Colonic mucosa (tissue), 4 donors: ENCODE data around the gene STARD5. TPM values are rescaled to one million over a fixed set of nuclear protein-coding genes. Genes with fewer than 3 reads are reported as not detected.

ENCODE experiments used
- DNase-seq: peaks from one replicate; pipeline ENCODE4 v3.0.0-alpha.2; 2020
- H3K27ac ChIP-seq: fragments of 200-600 bp; one replicate; pipeline ENCODE4 v1.8.0; 2021
- H3K27me3 ChIP-seq: fragments of 200-600 bp; one replicate; pipeline ENCODE4 v1.8.0; 2021
- H3K36me3 ChIP-seq: fragments of 200-600 bp; one replicate; pipeline ENCODE4 v1.8.0; 2021
- H3K4me1 ChIP-seq: fragments of 200-600 bp; one replicate; pipeline ENCODE4 v1.8.0; 2021; ENCODE audit warnings: mild to moderate bottlenecking
- H3K4me3 ChIP-seq: fragments of 200-600 bp; one replicate; pipeline ENCODE4 v1.8.0; 2021
- H3K9ac ChIP-seq, 2 donors: one replicate each; pipeline ENCODE4 v1.7.0; 2013; ENCODE audit warnings: control low read depth in 2 of 2, low read depth in 2 of 2, low read length in 2 of 2
- H3K9me3 ChIP-seq: fragments of 200-600 bp; one replicate; pipeline ENCODE4 v1.8.0; 2021
- intact Hi-C: fragments of 100-400 bp; cut with DNase I; formaldehyde crosslinking; loops from one replicate; pipeline ENCODE4 v1.14.1; 2022
- total RNA-seq, 2 donors: library from RNA; stranded (reverse); fragmentation: NEBNext Ultra II Directional in 1 of 2; extraction: Animal tissue kit (Norgen Biotek cat#: 25700) in 1 of 2; gene quantifications; one replicate each; pipeline ENCODE4 v1.2.1, GENCODE V29; 2021
- TF ChIP-seq, protein P1 (sequence below): fragments of 200-600 bp; IDR thresholded peaks from one replicate; pipeline ENCODE4 v1.8.0; 2022; ENCODE audit warnings: antibody characterized with exemption, mild to moderate bottlenecking
- donor health status: healthy.
- donor health status: DM: no; HTN: no; CAD: no.
- donor health status: DM: no; HTN: no; CAD: no.

The STARD5 gene
- total RNA-seq, 2 donors from 2014 or later, result 34.7 to 38.7 TPM

DNA sequence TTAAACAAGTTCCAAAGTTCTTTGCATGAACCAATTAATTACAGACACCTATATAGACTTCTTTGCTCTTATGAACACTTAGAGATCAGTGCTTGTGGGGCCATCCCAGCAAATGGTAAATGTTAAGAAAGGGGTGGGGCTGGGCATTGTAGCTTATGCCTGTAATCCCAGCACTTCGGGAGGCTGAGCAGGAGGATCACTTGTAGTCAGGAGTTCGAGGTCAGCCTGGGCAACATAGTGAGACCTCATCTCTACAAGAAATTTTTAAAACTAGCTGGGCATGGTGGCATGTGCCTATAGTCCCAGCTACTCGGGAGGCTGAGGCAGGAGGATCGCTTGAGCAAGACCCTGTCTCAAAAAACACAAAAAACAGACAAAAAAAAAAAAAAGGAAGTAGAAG, 19.4 kb upstream of the STARD5 start:
- intact Hi-C loops, result loop anchor here (10.0 kb wide), 1 partner anchor 61 kb away; no protein-coding TSS in a partner anchor
- no peaks in the 10 kb centered on the region for H3K4me1 ChIP-seq

DNA sequence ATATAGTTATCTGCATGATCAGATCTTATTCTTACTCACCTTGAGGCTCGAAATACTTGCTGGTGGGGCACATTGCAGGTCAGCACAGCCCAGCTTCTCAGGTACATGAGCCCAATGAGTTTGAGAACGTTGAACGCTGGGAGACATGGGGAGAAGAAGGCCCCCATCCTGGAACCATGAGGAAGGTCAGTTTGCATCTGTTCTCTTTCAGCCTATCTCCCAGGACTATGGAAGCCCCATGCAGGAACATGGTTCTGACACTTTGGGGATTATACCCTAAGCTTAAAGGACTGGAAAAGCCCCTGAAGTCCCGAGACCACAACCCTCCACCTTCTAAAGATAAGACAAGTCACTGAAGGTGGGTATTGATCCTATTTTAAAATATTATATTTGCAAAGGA, 17.4 kb upstream of the STARD5 start:
- H3K36me3 ChIP-seq, result no peaks in the 10 kb centered on the region
- no peak overlapping the region for H3K4me3 ChIP-seq
- TF ChIP-seq, protein P1, sequence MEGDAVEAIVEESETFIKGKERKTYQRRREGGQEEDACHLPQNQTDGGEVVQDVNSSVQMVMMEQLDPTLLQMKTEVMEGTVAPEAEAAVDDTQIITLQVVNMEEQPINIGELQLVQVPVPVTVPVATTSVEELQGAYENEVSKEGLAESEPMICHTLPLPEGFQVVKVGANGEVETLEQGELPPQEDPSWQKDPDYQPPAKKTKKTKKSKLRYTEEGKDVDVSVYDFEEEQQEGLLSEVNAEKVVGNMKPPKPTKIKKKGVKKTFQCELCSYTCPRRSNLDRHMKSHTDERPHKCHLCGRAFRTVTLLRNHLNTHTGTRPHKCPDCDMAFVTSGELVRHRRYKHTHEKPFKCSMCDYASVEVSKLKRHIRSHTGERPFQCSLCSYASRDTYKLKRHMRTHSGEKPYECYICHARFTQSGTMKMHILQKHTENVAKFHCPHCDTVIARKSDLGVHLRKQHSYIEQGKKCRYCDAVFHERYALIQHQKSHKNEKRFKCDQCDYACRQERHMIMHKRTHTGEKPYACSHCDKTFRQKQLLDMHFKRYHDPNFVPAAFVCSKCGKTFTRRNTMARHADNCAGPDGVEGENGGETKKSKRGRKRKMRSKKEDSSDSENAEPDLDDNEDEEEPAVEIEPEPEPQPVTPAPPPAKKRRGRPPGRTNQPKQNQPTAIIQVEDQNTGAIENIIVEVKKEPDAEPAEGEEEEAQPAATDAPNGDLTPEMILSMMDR, result no peak
- H3K9me3 ChIP-seq, result no peaks in the 10 kb centered on the region
- no peaks in the 10 kb centered on the region for H3K4me1 ChIP-seq
- no peak overlapping the region for H3K9ac ChIP-seq
- DNase-seq, result no peak
- intact Hi-C loops, result loop anchor here (10.0 kb wide), 1 partner anchor 63 kb away; no protein-coding TSS in a partner anchor
- H3K27ac ChIP-seq, result no peak overlapping the region
- H3K27me3 ChIP-seq, result no peaks in the 10 kb centered on the region

More for the DNA sequence above, 19.4 kb upstream of the STARD5 start:
- TF ChIP-seq, protein P1, result no peak
- Histone ChIP-seq H3K9ac (no peak overlapping the region), H3K36me3 (no peaks in the 10 kb centered on the region), H3K27me3 (no peaks in the 10 kb centered on the region), H3K27ac (no peak overlapping the region), H3K9me3 (no peaks in the 10 kb centered on the region), H3K4me3 (no peak overlapping the region)
- DNase-seq, result no peak

DNA sequence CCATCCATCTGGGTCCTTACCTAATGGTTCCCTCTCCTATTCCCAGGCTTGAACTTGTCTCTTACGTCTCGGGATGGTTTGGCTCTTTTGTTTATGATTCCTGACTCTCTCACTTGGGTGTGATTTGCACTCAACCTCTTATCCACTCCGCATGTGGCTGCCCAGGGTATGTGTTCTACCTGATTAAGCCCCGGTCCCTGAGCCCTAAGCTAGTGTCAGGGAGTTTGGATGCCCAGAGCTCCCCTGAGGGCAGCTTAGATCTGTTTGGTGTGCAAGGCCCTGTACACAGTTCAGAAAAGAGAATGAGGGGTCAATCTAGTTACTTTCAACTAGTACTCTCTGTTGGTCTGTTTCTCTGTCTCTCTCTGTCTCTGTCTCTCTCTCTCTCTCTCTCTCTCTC, 15.9 kb upstream of the STARD5 start:
- no peak for DNase-seq
- Histone ChIP-seq H3K4me1 (no peaks in the 10 kb centered on the region), H3K9me3 (no peaks in the 10 kb centered on the region), H3K27ac (no peak overlapping the region), H3K27me3 (no peaks in the 10 kb centered on the region), H3K4me3 (no peak overlapping the region), H3K36me3 (no peaks in the 10 kb centered on the region), H3K9ac (no peak overlapping the region)
- TF ChIP-seq, protein P1, result no peak
- intact Hi-C loops, result loop anchor here (10.0 kb wide), 1 partner anchor 65 kb away; no protein-coding TSS in a partner anchor

DNA sequence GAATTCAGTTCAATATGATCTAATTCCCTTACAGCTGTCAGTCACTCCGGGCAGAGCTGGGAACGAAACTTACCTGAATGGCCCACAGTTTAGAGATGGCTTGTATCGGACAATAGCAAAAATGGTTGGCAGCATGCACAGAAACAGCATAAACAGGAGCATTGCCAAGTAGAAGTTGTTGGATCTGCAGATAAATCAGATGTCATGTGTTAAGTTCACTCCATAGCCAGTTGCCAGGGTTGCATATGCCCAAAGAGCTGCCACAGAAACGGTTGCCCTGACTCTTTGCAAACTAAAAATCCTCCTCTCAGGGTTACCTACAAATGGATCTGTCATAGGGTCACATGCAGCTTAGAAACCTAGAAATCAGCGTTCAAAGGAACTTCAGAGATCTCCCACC, 15.4 kb upstream of the STARD5 start:
- H3K9me3 ChIP-seq, result no peaks in the 10 kb centered on the region
- no peak overlapping the region for H3K9ac ChIP-seq
- DNase-seq, result no peak
- no peak overlapping the region for H3K4me3 ChIP-seq
- intact Hi-C loops, result no loop called here
- TF ChIP-seq, protein P1, result no peak
- no peaks in the 10 kb centered on the region for H3K27me3 ChIP-seq
- H3K27ac ChIP-seq, result no peak overlapping the region
- H3K36me3 ChIP-seq, result no peaks in the 10 kb centered on the region
- no peaks in the 10 kb centered on the region for H3K4me1 ChIP-seq

DNA sequence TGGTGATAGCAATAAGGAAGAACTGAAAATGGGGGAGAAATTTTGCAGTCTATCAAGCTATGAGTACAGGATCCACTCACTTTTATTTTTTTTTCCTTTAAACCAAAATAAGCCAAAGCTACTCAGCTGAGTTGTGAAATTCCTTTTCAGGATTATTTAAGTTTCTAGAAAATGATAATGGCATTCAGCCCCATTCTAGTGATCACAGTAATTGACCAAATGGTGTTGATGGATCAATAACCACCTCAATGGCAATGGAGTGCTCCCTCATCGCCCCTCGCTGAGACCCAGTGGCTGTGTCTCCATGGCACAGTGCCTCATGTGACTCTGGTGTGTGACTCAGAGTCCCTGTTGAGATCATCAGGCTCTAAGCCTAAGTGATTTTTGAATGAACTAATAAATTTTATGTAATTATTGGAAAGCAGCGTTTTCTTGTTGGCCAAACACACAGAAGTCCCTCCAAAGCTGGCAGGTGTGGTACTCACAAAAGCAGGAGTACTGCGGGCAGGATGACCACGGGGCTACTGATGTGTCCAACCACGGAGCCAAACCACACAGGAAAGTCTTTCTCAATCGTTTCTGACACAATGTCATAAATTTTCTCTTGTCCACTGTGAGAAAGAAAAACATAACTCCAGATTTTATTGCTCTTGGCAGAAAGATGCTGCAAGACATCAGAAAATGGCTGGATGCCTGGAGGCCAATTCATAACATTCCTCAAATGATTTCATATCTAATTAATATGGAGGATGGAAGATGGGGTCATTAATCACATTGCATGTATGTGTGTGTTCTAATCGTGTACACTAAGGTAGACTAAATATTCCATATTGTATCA, 14.4 kb upstream of the STARD5 start:
- no peak overlapping the region for H3K27ac ChIP-seq
- H3K9ac ChIP-seq, result no peak overlapping the region
- TF ChIP-seq, protein P1, result no peak
- no peaks in the 10 kb centered on the region for H3K36me3 ChIP-seq
- no peak overlapping the region for H3K4me3 ChIP-seq
- intact Hi-C loops, result no loop called here
- H3K27me3 ChIP-seq, result no peaks in the 10 kb centered on the region
- no peak for DNase-seq
- H3K9me3 ChIP-seq, result no peaks in the 10 kb centered on the region
- H3K4me1 ChIP-seq, result no peaks in the 10 kb centered on the region
